ENCODE measurements around the gene HAND2.

The HAND2 gene

GRCh38 chr4:173529477-173530325 is at the start of gene HAND2:
HAND2 (minus strand) TSS chr4:173530229; CDS start chr4:173529289, 940 bp downstream.
- DNase-seq (ENCODE audit: low spot score), result no peak

GRCh38 chr4:173578956-173579355 is 48.9 kb upstream of the HAND2 start:
- DNase-seq (ENCODE audit: low spot score), result no peak

GRCh38 chr4:173577963-173578362 is 47.9 kb upstream of the HAND2 start:
- DNase-seq (ENCODE audit: low spot score), result no peak

- DNase-seq (ENCODE audit: low spot score), result no peak
These were observed 45.6 kb upstream of the HAND2 start for GRCh38 chr4:173575482-173576152.

GRCh38 chr4:173573725-173574124 is 43.7 kb upstream of the HAND2 start:
- no peak for DNase-seq (ENCODE audit: low spot score)

- DNase-seq (ENCODE audit: low spot score), result no peak
These were observed 43.3 kb upstream of the HAND2 start for GRCh38 chr4:173573286-173573685.

GRCh38 chr4:173572493-173573129 is 42.6 kb upstream of the HAND2 start:
- DNase-seq (ENCODE audit: low spot score), result no peak

GRCh38 chr4:173571620-173572019 is 41.6 kb upstream of the HAND2 start:
- DNase-seq (ENCODE audit: low spot score), result no peak

GRCh38 chr4:173565281-173565680 is 35.3 kb upstream of the HAND2 start:
- DNase-seq (ENCODE audit: low spot score), result no peak

GRCh38 chr4:173564461-173564860 is 34.4 kb upstream of the HAND2 start:
- no peak for DNase-seq (ENCODE audit: low spot score)

GRCh38 chr4:173560896-173561295 is 30.9 kb upstream of the HAND2 start:
- DNase-seq (ENCODE audit: low spot score), result no peak

GRCh38 chr4:173556398-173557131 is 26.5 kb upstream of the HAND2 start:
- DNase-seq (ENCODE audit: low spot score), result no peak

- DNase-seq (ENCODE audit: low spot score), result no peak
These were observed 17.9 kb upstream of the HAND2 start for GRCh38 chr4:173547889-173548288.

- DNase-seq (ENCODE audit: low spot score), result no peak
These were observed 16.7 kb upstream of the HAND2 start for GRCh38 chr4:173546776-173547175.

- DNase-seq (ENCODE audit: low spot score), result no peak
These were observed 15.4 kb upstream of the HAND2 start for GRCh38 chr4:173545440-173545839.

- no peak for DNase-seq (ENCODE audit: low spot score)
These were observed 13.2 kb upstream of the HAND2 start for GRCh38 chr4:173543266-173543665.

GRCh38 chr4:173539986-173540385 is 10.0 kb upstream of the HAND2 start:
- no peak for DNase-seq (ENCODE audit: low spot score)

GRCh38 chr4:173538909-173539445 is 8.9 kb upstream of the HAND2 start:
- no peak for DNase-seq (ENCODE audit: low spot score)

GRCh38 chr4:173538148-173538908 is 8.3 kb upstream of the HAND2 start:
- DNase-seq (ENCODE audit: low spot score), result no peak

GRCh38 chr4:173537613-173538147 is 7.7 kb upstream of the HAND2 start:
- no peak for DNase-seq (ENCODE audit: low spot score)

All from putamen (tissue), 1 donor.